T-helper 22 cell (primary cell): ENCODE data around the gene ABCA9.
"Not testable (repeated sequence)": the region's sequence is repeated elsewhere in the genome, so short reads cannot be mapped to it uniquely, and the experiment has no call there.

Experiments used
- DNase-seq: peaks from one replicate; pipeline ENCODE4 v3.0.0-alpha.2; 2020; ENCODE audit warnings: low read depth

ABCA9 gene

GRCh38 chr17:69042308-69042707 is 18.4 kb downstream of the ABCA9 start:
- DNase-seq = no peak

DNA sequence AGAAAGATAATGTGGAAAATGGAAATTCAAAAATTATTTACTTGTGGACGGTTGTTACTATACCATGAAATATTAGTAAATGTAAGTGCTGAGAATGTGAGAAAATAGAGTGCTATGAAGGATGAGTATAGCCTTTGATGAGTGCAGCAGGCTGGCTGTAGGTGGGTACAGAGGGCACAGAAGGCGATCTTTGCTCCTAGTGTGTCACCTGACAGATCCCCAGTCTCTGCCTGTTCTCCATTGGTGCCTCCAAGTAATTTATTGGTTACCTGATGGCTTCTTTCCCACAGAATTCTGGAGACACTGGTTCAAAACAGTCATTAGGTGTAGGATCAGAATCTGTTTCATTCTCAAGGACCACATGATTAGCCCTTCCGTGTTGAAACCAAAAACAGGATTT is 28.9 kb downstream of the ABCA9 start:
- DNase-seq = no peak

- no peak for DNase-seq
Measured at GRCh38 chr17:69030169-69030568, 30.6 kb downstream of the ABCA9 start.

GRCh38 chr17:69018687-69019086 is 42.0 kb downstream of the ABCA9 start:
- no peak for DNase-seq

DNA sequence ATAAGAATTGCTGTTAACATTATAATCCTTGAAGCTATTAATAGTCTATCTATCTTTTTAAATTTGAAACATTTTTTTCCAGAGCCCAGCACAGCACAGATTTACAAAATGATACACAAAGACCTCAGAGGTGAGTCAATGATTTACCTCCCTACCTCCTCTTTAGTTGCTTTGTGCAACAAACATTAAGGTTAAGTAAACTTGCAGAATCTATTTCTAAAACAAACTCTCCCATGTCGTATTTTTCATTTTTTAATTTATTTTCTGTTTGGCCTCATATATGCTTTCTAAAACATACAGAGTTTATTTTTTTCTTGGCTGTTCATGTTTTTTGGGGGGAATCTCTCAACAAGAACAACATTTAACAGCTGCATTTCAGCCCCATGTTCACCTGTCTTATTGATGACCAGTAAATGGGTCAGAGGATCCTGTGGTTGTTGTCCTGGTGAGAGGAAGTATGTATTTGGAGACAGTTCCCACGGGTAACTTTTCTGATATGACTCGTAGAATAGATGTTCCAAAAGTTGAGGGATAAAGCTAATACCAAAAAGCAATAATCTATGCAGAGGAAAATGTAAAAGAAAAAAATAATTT is 42.6 kb downstream of the ABCA9 start:
- DNase-seq = no peak

DNA sequence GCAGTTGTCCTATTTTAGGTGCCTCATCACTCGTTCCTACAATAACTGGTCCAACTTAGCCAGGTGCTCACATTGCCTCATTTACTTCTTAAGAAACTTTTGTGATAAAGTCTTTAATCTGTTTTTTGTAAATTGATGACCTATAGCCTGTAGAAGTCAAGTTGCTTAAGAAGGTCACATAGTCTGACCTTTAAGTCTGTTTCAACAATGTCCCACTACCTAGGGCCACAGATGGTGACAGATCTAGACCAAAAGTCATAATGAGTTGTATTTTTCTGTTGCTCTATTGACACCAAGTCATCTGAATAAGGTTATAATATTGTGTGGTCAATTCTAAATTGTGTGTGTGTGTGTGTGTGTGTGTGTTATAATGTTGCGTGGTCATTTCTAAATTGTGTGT is 45.1 kb downstream of the ABCA9 start:
- DNase-seq = no peak

DNA sequence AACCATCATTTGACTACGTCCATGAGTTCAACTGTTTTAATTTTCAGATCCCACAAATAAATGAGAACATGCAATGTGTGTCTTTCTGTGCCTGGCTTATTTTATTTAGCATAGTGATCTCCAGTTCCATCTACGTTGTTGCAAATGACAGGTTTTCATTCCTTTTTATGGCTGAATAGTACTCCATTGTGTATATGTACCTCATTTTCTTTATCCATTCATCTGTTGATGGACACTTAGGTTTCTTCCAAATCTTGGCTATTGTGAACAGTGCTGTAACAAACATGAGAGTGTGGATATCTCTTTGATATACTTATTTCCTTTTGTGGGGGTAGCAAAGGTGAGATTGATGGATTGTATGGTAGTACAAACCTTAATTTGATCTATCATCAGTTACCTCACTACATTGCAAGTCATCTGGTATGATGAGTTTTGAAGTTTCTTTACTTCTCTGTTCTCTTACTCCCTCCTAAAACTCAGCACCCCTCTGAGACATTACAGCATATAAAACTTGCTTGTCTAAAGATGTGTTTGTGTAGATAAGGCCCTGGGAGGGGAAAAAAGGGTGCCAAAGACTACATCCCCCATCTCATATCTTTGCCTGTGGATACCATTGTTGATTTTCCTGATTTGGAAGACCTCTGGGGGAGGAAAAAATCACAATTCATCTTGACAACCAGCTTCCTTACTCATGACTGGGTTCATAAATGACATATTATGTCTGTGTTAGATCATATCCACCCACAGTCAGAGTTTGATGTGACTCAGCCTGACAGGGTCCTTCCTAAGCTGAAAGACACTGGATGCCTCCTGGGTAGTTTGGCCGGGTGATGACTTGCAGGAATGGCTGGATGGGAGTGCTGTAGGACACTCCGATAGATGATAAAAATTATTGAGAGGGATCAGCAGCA is 47.6 kb downstream of the ABCA9 start:
- DNase-seq = no peak

GRCh38 chr17:69009930-69010329 is 50.8 kb downstream of the ABCA9 start:
- DNase-seq = no peak

- not testable (repeated sequence) for DNase-seq
Measured at GRCh38 chr17:69004759-69005158, 56.0 kb downstream of the ABCA9 start.

DNA sequence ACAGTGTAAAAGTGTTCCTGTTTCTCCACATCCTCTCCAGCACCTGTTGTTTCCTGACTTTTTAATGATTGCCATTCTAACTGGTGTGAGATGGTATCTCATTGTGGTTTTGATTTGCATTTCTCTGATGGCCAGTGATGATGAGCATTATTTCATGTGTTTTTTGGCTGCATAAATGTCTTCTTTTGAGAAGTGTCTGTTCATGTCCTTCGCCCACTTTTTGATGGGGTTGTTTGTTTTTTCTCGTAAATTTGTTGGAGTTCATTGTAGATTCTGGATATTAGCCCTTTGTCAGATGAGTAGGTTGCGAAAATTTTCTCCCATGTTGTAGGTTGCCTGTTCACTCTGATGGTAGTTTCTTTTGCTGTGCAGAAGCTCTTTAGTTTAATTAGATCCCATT is 61.0 kb downstream of the ABCA9 start:
- not testable (repeated sequence) for DNase-seq

- no peak for DNase-seq
Measured at GRCh38 chr17:68993112-68993511, 67.6 kb downstream of the ABCA9 start.

GRCh38 chr17:68987966-68988365 is 72.8 kb downstream of the ABCA9 start:
- DNase-seq = no peak

- DNase-seq = no peak
Measured at GRCh38 chr17:68981288-68981687, 79.4 kb downstream of the ABCA9 start.

GRCh38 chr17:68973098-68973846 is 87.5 kb downstream of the ABCA9 start:
- DNase-seq = no peak

- no peak for DNase-seq
Measured at GRCh38 chr17:68972119-68972704, 88.5 kb downstream of the ABCA9 start.

- no peak for DNase-seq
Measured at GRCh38 chr17:68969101-68969500, 91.6 kb downstream of the ABCA9 start.

- DNase-seq = no peak
Measured at GRCh38 chr17:68963958-68964357, 96.8 kb downstream of the ABCA9 start.

DNA sequence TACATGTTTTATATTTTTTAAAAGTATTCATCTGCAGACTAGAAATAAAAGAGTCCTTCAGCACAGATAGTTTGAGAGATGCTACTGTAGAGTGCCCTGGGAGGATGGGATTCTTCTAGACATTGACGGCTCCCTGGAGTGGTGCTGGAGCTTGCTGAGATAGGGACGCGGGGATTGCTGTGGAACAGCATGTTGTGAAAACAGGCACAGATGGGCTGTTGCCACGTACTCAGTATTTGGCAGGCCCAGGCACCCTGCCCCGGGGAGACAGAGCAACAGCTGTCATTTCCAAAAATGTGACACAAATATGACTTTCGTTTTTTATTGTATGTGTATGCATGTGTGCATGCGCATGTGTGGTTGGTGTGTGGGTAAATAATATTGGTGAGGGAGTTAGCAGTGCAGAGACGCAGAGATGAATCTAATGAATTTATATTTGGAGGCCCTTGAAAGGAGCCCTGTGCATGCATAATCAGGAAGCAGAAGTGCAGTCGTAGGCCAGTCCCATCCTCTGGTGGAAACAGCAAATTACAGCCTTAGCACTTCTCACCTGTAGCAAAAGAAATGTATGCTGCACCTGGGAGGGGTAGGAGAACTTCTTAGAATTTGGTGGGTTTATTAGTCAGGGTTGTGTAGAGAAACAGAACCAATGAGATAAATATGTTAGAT is 99.4 kb downstream of the ABCA9 start:
- DNase-seq = no peak

- DNase-seq = not testable (repeated sequence)
Measured at GRCh38 chr17:68959117-68959516, 101.6 kb downstream of the ABCA9 start.

DNA sequence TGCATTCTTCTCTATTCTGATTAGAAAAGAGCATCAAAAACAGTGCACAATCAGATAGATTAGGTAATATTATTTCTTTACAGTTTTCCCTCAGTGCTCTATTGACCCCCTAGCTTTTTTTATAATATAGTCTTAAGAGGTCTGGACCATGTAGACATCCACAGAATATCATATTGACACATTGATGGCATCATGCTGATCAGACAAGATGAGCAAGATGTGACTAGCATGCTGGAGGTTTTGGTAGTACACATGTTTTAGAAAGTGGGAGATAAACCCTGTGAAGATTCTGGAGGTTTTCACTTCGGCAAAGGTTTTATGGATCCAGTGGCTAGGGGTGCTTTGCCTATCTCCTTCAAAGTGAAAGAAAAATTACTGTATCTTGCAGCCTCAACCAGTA is 102.8 kb downstream of the ABCA9 start:
- DNase-seq = no peak

- no peak for DNase-seq
Measured at GRCh38 chr17:68955181-68955841, 105.4 kb downstream of the ABCA9 start, which contains the start of gene ABCA8. TSS of gene ABCA8 (minus strand) at chr17:68955392. CDS start at chr17:68942034, 13,358 bp downstream.
